Suprapubic skin (tissue), 4 donors: Measurements from ENCODE around the gene CAMTA1. TPM values are rescaled to one million over a fixed set of nuclear protein-coding genes. Genes with fewer than 3 reads are reported as not detected.

Source experiments
- DNase-seq, 2 donors: peaks; one replicate each; pipeline ENCODE4 v3.0.0-alpha.2; 2019; ENCODE audit warnings: low spot score in 2 of 2
- H3K27ac ChIP-seq: fragments of 200-600 bp; sonication (generic); one replicate; pipeline ENCODE4 v1.5.1; 2019
- H3K27me3 ChIP-seq: fragments of 200-600 bp; sonication (generic); one replicate; pipeline ENCODE4 v1.5.1; 2019
- H3K36me3 ChIP-seq: fragments of 200-600 bp; sonication (generic); one replicate; pipeline ENCODE4 v1.5.1; 2019
- H3K4me1 ChIP-seq: fragments of 200-600 bp; sonication (generic); one replicate; pipeline ENCODE4 v1.5.1; 2019
- H3K4me3 ChIP-seq: fragments of 200-600 bp; sonication (generic); one replicate; pipeline ENCODE4 v1.5.1; 2019; ENCODE audit warnings: mild to moderate bottlenecking
- H3K9me3 ChIP-seq: fragments of 200-600 bp; sonication (generic); one replicate; pipeline ENCODE4 v1.5.1; 2019
- EP300 ChIP-seq: sonication (generic); formaldehyde crosslinking; IDR thresholded peaks from one replicate; pipeline ENCODE4 v1.6.1; 2017; ENCODE audit warnings: antibody characterized with exemption
- POLR2A ChIP-seq, 2 donors: fragments of 450-650 bp; IDR thresholded peaks; one replicate each; pipeline ENCODE4 v1.6.1; 2017; ENCODE audit warnings: antibody characterized with exemption in 2 of 2, mild to moderate bottlenecking in 2 of 2, moderate library complexity in 2 of 2
- POLR2AphosphoS5 ChIP-seq, 3 donors: sonication (generic); formaldehyde crosslinking; IDR thresholded peaks; one replicate each; pipeline ENCODE4 v1.6.1; 2017; ENCODE audit warnings: antibody characterized with exemption in 3 of 3
- WGBS: methylation state at CpG from one replicate; pipeline ENCODE4 v1.1.5; 2018; 5-methylcytosine and 5-hydroxymethylcytosine counted together
- total RNA-seq, 4 donors: library from RNA; depleted of rRNA; stranded (reverse); fragments of >200 nt; gene quantifications; one replicate each; pipeline ENCODE4 v1.1.0, GENCODE V29; 2016
- TF ChIP-seq, protein P1 (sequence below), 2 donors: fragments of 200-600 bp in 1 of 2; fragments of 450-650 bp in 1 of 2; sonication (generic) in 1 of 2; IDR thresholded peaks; one replicate each; pipeline ENCODE4 v1.5.1; 2016 to 2019; ENCODE audit warnings: antibody characterized with exemption in 2 of 2, mild to moderate bottlenecking in 1 of 2, moderate library complexity in 1 of 2

CAMTA1 gene
- total RNA-seq, 4 donors from 2014 or later: 40.4 to 54.1 (median 46.6) TPM

DNA sequence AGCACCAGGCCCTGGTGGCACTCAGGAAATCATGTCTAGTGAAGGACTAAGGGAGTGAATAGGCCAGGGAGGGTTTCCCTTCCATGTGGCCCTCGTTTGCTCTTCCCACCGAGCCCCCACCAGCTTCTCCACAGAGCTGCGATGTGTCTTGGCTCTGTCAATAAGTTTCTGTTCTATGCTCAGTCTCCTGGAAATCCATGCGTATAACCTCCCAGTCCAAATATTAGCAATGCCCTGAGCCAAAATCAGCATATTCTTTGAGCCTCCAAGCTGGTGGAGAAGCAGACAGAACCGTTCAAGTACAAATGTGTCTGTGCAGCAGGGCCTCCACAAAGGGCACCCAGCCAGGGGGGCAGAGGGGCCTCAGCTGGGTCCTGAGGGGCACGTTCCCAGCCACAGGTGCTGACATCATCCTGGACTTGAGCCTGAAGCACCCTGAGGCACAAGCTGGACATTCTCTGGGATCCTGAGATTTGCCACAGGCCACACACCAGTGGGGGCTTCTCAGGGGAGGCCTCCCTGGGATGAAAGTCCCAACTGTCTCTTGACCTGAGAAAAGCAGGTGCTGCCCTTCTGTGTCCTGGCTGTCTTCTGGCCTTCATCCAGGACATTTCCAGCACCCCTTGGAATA lies 635.3 kb downstream of the CAMTA1 start:
- TF ChIP-seq, protein P1, sequence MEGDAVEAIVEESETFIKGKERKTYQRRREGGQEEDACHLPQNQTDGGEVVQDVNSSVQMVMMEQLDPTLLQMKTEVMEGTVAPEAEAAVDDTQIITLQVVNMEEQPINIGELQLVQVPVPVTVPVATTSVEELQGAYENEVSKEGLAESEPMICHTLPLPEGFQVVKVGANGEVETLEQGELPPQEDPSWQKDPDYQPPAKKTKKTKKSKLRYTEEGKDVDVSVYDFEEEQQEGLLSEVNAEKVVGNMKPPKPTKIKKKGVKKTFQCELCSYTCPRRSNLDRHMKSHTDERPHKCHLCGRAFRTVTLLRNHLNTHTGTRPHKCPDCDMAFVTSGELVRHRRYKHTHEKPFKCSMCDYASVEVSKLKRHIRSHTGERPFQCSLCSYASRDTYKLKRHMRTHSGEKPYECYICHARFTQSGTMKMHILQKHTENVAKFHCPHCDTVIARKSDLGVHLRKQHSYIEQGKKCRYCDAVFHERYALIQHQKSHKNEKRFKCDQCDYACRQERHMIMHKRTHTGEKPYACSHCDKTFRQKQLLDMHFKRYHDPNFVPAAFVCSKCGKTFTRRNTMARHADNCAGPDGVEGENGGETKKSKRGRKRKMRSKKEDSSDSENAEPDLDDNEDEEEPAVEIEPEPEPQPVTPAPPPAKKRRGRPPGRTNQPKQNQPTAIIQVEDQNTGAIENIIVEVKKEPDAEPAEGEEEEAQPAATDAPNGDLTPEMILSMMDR (IDR thresholded peaks at IDR 0.05): no peak
- no peak for TF ChIP-seq POLR2AphosphoS5 (IDR thresholded peaks at IDR 0.05)
- no peak for TF ChIP-seq EP300
- no peak for TF ChIP-seq POLR2A (IDR thresholded peaks at IDR 0.05)
- WGBS: 72% methylated on average over 5 of the region's 6 CpGs
- H3K9me3 ChIP-seq: peaks cover 3% of the 10 kb centered on the region
- H3K4me1 ChIP-seq: no peaks in the 10 kb centered on the region
- no peak overlapping the region for H3K4me3 ChIP-seq
- no peaks in the 10 kb centered on the region for H3K36me3 ChIP-seq
- no peaks in the 10 kb centered on the region for H3K27me3 ChIP-seq
- no peak overlapping the region for H3K27ac ChIP-seq
- DNase-seq: peak; percentile 15 to 31

DNA sequence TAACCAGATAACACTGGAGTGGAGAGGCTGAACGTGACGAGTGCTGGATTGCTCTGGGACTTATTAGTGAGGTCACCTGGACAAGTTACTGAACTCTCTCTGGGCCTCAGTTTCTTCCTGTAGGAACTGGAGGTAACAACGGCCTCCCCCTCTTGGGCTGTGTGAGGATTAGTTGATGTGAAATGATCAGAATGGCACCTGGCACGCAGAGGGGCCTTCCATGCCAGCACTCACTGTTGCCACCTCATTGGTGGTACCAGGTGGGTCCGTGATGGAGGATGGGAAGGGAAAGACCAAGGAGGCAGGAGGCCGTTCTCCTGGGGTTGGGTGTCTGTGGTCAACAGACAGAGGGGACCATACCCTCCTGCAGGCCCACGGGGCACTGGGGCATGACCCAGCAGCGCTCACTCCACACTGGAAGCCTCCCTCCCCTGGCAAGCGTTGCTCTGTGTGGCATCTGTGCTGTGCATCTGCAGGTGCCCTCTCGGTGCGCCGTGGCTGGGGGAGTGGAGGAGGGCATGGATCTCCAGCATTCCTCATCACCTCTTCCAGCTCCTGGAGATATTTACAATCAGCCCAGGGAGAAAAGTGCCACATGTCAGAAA lies 636.3 kb downstream of the CAMTA1 start:
- Histone ChIP-seq H3K27ac (no peak overlapping the region), H3K4me3 (no peak overlapping the region), H3K9me3 (peaks cover 3% of the 10 kb centered on the region), H3K27me3 (no peaks in the 10 kb centered on the region), H3K36me3 (no peaks in the 10 kb centered on the region), H3K4me1 (no peaks in the 10 kb centered on the region)
- DNase-seq: peak; percentile 41 to 71
- no peak for TF ChIP-seq EP300
- TF ChIP-seq POLR2AphosphoS5 (IDR thresholded peaks at IDR 0.05): no peak
- TF ChIP-seq, protein P1 (IDR thresholded peaks at IDR 0.05): no peak
- TF ChIP-seq POLR2A (IDR thresholded peaks at IDR 0.05): no peak
- WGBS: 87% methylated on average over 12 of the region's 12 CpGs

DNA sequence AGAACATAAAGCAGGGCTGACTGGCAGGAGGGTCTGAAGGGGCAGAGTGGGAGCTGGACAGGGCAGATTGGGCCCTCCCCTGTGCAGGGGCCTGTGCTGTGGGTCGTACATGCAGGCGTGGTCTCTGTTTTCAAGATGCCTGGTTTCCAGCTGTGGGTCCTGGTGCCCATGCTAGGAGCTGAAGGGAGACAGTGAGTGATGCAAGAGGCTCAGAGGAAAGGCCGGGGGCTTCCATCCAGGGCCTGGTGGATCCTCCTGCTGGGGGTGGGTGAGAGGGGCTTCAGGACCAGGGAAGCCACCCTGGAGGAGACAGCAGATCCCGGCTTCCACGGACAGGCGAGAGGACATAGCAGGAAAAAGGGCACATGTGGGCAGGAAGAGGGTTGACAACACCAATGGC lies 636.8 kb downstream of the CAMTA1 start:
- Histone ChIP-seq H3K4me3 (no peak overlapping the region), H3K9me3 (peaks cover 3% of the 10 kb centered on the region), H3K4me1 (no peaks in the 10 kb centered on the region), H3K27ac (no peak overlapping the region), H3K36me3 (no peaks in the 10 kb centered on the region), H3K27me3 (no peaks in the 10 kb centered on the region)
- DNase-seq: peak; percentile 32 to 57
- TF ChIP-seq, protein P1 (IDR thresholded peaks at IDR 0.05): no peak
- TF ChIP-seq POLR2A (IDR thresholded peaks at IDR 0.05) (no peak), EP300 (no peak), POLR2AphosphoS5 (IDR thresholded peaks at IDR 0.05) (no peak)
- 96% methylated on average over 6 of the region's 6 CpGs for WGBS

DNA sequence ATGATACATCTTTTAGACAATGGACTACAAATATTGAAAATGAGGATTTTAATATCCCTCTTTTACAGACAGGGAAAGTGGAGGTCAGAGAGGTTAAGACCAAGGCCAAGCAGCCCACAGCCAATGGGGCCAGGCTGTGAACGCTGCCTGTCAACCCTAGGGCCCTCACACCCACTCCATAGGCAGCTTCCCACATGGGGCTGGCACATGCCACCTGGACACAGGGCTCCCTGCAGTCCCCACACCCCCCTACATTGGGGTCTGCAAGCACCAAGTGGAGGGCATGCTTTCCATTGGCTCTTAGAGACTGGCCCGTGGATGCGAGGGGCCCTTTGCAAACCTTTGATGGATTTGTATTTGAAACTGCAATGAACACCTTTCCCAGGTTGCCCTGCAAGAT lies 637.3 kb downstream of the CAMTA1 start:
- Histone ChIP-seq H3K27ac (no peak overlapping the region), H3K36me3 (no peaks in the 10 kb centered on the region), H3K9me3 (peaks cover 3% of the 10 kb centered on the region), H3K4me3 (no peak overlapping the region), H3K27me3 (no peaks in the 10 kb centered on the region), H3K4me1 (no peaks in the 10 kb centered on the region)
- peak; percentile 20 to 27 for DNase-seq
- 95% methylated on average over 3 of the region's 3 CpGs for WGBS
- TF ChIP-seq EP300 (no peak), POLR2A (IDR thresholded peaks at IDR 0.05) (no peak)

DNA sequence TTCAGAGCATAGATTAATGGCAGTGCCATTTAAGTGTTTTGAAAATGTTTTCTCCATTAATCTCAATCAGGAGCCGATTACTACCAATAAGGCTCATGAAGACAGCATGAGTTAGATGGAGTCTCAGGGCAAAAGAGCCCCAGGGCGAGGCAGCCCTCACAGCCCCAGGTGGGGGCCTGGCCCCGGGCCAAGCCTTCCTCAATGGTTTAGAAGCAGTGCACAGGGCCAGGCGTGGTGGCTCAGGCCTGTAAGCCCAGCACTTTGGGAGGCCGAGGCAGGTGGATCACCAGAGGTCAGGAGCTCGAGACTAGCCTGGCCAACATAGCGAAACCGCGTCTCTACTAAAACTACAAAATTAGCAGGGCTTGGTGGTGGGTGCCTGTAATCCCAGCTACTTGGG lies 637.7 kb downstream of the CAMTA1 start:
- TF ChIP-seq POLR2AphosphoS5 (IDR thresholded peaks at IDR 0.05): no peak
- TF ChIP-seq EP300: no peak
- TF ChIP-seq, protein P1 (IDR thresholded peaks at IDR 0.05): no peak
- TF ChIP-seq POLR2A (IDR thresholded peaks at IDR 0.05): no peak
- no peak overlapping the region for H3K4me3 ChIP-seq
- H3K27ac ChIP-seq: no peak overlapping the region
- H3K4me1 ChIP-seq: no peaks in the 10 kb centered on the region
- no peaks in the 10 kb centered on the region for H3K27me3 ChIP-seq
- H3K9me3 ChIP-seq: no peaks in the 10 kb centered on the region
- peak; percentile 34 to 58 for DNase-seq
- no peaks in the 10 kb centered on the region for H3K36me3 ChIP-seq
- 74% methylated on average over 9 of the region's 9 CpGs for WGBS
